Thoracic aorta (tissue), 2 donors: ENCODE results near the gene ABCC8. TPM values are rescaled to one million over a fixed set of nuclear protein-coding genes. Genes with fewer than 3 reads are reported as not detected.

Experiments
- ATAC-seq: fragments of 150-250 bp; one replicate; pipeline ENCODE4 v1.8.0; 2017; ENCODE audit warnings: low read depth; ENCODE audit not compliant: insufficient number of reproducible peaks, low FRiP score
- DNase-seq: peaks from one replicate; pipeline ENCODE4 v3.0.0-alpha.2; 2020; ENCODE audit warnings: low spot score
- H3K27ac ChIP-seq, 2 donors: fragments of 200-600 bp; sonication (generic); 1 replicate in 1 of 2; 2 replicates in 1 of 2; pipeline ENCODE4 v1.5.1; 2016; ENCODE audit warnings: mild to moderate bottlenecking in 2 of 2, moderate library complexity in 2 of 2
- H3K27me3 ChIP-seq: fragments of 200-600 bp; sonication (generic); replicated peaks from 2 replicates; pipeline ENCODE4 v1.6.0; 2016; ENCODE audit warnings: mild to moderate bottlenecking; ENCODE audit not compliant: insufficient read depth
- H3K36me3 ChIP-seq: fragments of 200-600 bp; sonication (generic); one replicate; pipeline ENCODE4 v1.5.1; 2016
- H3K4me1 ChIP-seq, 2 donors: fragments of 200-600 bp; sonication (generic); 1 replicate in 1 of 2; 2 replicates in 1 of 2; pipeline versions ENCODE4 v1.5.1 to v1.6.0; 2016; ENCODE audit warnings: low read depth in 2 of 2, mild to moderate bottlenecking in 1 of 2; ENCODE audit not compliant: control insufficient read depth in 1 of 2
- H3K4me3 ChIP-seq: fragments of 200-600 bp; sonication (generic); 2 replicates; pipeline ENCODE4 v1.5.1; 2016; ENCODE audit warnings: mild to moderate bottlenecking
- H3K9me3 ChIP-seq: fragments of 200-600 bp; sonication (generic); 2 replicates; pipeline ENCODE4 v1.5.1; 2016
- CTCF ChIP-seq: fragments of 200-600 bp; sonication (generic); IDR thresholded peaks from one replicate; pipeline ENCODE4 v1.5.1; 2019; ENCODE audit warnings: antibody characterized with exemption
- total RNA-seq, 2 donors: library from RNA; depleted of rRNA; stranded (reverse); fragments of >200 nt; gene quantifications; one replicate each; pipeline versions ENCODE4 v1.1.0 to v1.2.3, GENCODE V29; 2016

The ABCC8 gene
- total RNA-seq, 2 donors from 2014 or later, result 0.42 to 13.9 TPM

- no peak for DNase-seq
- no peak for ATAC-seq
- H3K4me1 ChIP-seq, result peaks cover 0 to 7% of the 10 kb centered on the region in 2 donors
- no peak for TF ChIP-seq CTCF
- H3K36me3 ChIP-seq, result no peaks in the 10 kb centered on the region
- no peak overlapping the region for H3K4me3 ChIP-seq
- no peaks in the 10 kb centered on the region for H3K27me3 ChIP-seq
- H3K9me3 ChIP-seq, result no peaks in the 10 kb centered on the region
- H3K27ac ChIP-seq, result no peak overlapping the region
Measured at GRCh38 chr11:17381156-17381555, 95.5 kb downstream of the ABCC8 start.

- ATAC-seq (no peak), DNase-seq (no peak)
- H3K4me3 ChIP-seq, result no peak overlapping the region
- peaks cover 2% of the 10 kb centered on the region for H3K36me3 ChIP-seq
- H3K27me3 ChIP-seq, result no peaks in the 10 kb centered on the region
- no peak for TF ChIP-seq CTCF
- H3K9me3 ChIP-seq, result no peaks in the 10 kb centered on the region
- H3K27ac ChIP-seq, result no peak overlapping the region
- H3K4me1 ChIP-seq, result no peaks in the 10 kb centered on the region
Measured at GRCh38 chr11:17379383-17380180, 97.1 kb downstream of the ABCC8 start.

- no peak for ATAC-seq
- no peaks in the 10 kb centered on the region for H3K4me1 ChIP-seq
- H3K9me3 ChIP-seq, result no peaks in the 10 kb centered on the region
- no peak overlapping the region for H3K27ac ChIP-seq
- H3K27me3 ChIP-seq, result no peaks in the 10 kb centered on the region
- peaks cover 11% of the 10 kb centered on the region for H3K36me3 ChIP-seq
- H3K4me3 ChIP-seq, result no peak overlapping the region
- no peak for DNase-seq
- no peak for TF ChIP-seq CTCF
Measured at GRCh38 chr11:17378655-17379054, 98.0 kb downstream of the ABCC8 start.

- ATAC-seq (no peak), DNase-seq (no peak)
- TF ChIP-seq CTCF, result no peak
- Histone ChIP-seq H3K27me3 (no peaks in the 10 kb centered on the region), H3K9me3 (peaks cover 20% of the 10 kb centered on the region), H3K27ac (no peak overlapping the region), H3K36me3 (peaks cover 31% of the 10 kb centered on the region), H3K4me3 (no peak overlapping the region), H3K4me1 (no peaks in the 10 kb centered on the region)
Measured at GRCh38 chr11:17376493-17376892, 100.2 kb downstream of the ABCC8 start.

GRCh38 chr11:17375547-17375946 is 101.1 kb downstream of the ABCC8 start:
- ATAC-seq (no peak), DNase-seq (no peak)
- H3K9me3 ChIP-seq, result peaks cover 30% of the 10 kb centered on the region
- H3K4me1 ChIP-seq, result no peaks in the 10 kb centered on the region
- no peak overlapping the region for H3K4me3 ChIP-seq
- no peak overlapping the region for H3K27ac ChIP-seq
- TF ChIP-seq CTCF, result no peak
- peaks cover 39% of the 10 kb centered on the region for H3K36me3 ChIP-seq
- H3K27me3 ChIP-seq, result no peaks in the 10 kb centered on the region
